SK-N-MC (cell line): ENCODE data around the gene SMG7.

ENCODE experiments used
- DNase-seq: peaks from one replicate; pipeline ENCODE4 v3.0.0-alpha.2; 2011; ENCODE audit warnings: low read depth, low spot score
- H3K27ac ChIP-seq: fragments of 200-600 bp; sonication (generic); 2 replicates; pipeline ENCODE4 v1.5.1; 2016; ENCODE audit warnings: mixed run types
- H3K36me3 ChIP-seq: fragments of 200-600 bp; sonication (generic); 2 replicates; pipeline ENCODE4 v1.6.1; 2017; ENCODE audit warnings: antibody characterized with exemption, low read length, mixed read lengths; ENCODE audit not compliant: insufficient read depth
- H3K4me3 ChIP-seq: fragments of 200-600 bp; sonication (generic); 2 replicates; pipeline ENCODE4 v1.5.1; 2016
- H3K9ac ChIP-seq: fragments of 200-600 bp; sonication (generic); 2 replicates; pipeline ENCODE4 v1.8.0; 2017; ENCODE audit warnings: mixed run types, mixed read lengths; ENCODE audit not compliant: insufficient read length
- H3K9me3 ChIP-seq: fragments of 200-600 bp; sonication (generic); 2 replicates; pipeline ENCODE4 v1.6.1; 2017; ENCODE audit warnings: low read depth, mild to moderate bottlenecking, antibody characterized with exemption, low read length, moderate library complexity, mixed read lengths
- EZH2 ChIP-seq: fragments of 200-600 bp; sonication (generic); IDR thresholded peaks from one replicate; pipeline ENCODE4 v1.6.1; 2017; ENCODE audit warnings: antibody characterized with exemption
- FOXP2 ChIP-seq: optimal IDR thresholded peaks from 2 replicates; pipeline ENCODE3; 2011; ENCODE audit warnings: mild to moderate bottlenecking, moderate library complexity; ENCODE audit not compliant: insufficient read depth; ENCODE audit errors: extremely low read length, control extremely low read depth
- POLR2AphosphoS5 ChIP-seq: IDR thresholded peaks from 2 replicates; pipeline ENCODE4 v1.6.1; 2012; ENCODE audit warnings: mild to moderate bottlenecking, low read depth, low read length, borderline replicate concordance

The SMG7 gene

GRCh38 chr1:183597656-183598347 is 125.5 kb downstream of the SMG7 start:
- TF ChIP-seq EZH2 (no peak), FOXP2 (no peak), POLR2AphosphoS5 (no peak)
- Histone ChIP-seq H3K4me3 (no peak overlapping the region), H3K27ac (no peak overlapping the region), H3K9me3 (no peaks in the 10 kb centered on the region), H3K36me3 (no peaks in the 10 kb centered on the region), H3K9ac (no peak overlapping the region)
- no peak for DNase-seq

GRCh38 chr1:183598386-183598785 is 126.1 kb downstream of the SMG7 start:
- no peak for DNase-seq

GRCh38 chr1:183600136-183600535 is 127.8 kb downstream of the SMG7 start:
- H3K36me3 ChIP-seq = no peaks in the 10 kb centered on the region
- H3K4me3 ChIP-seq = no peak overlapping the region
- DNase-seq = no peak
- H3K9ac ChIP-seq = no peak overlapping the region
- H3K9me3 ChIP-seq = no peaks in the 10 kb centered on the region
- TF ChIP-seq POLR2AphosphoS5 = no peak
- TF ChIP-seq FOXP2 = no peak
- TF ChIP-seq EZH2 = no peak
- no peak overlapping the region for H3K27ac ChIP-seq

More at GRCh38 chr1:183598386-183598785, 126.1 kb downstream of the SMG7 start:
- no peaks in the 10 kb centered on the region for H3K36me3 ChIP-seq
- no peak overlapping the region for H3K4me3 ChIP-seq
- H3K27ac ChIP-seq = no peak overlapping the region
- TF ChIP-seq POLR2AphosphoS5 (no peak), EZH2 (no peak), FOXP2 (no peak)
- no peaks in the 10 kb centered on the region for H3K9me3 ChIP-seq
- H3K9ac ChIP-seq = no peak overlapping the region

GRCh38 chr1:183600634-183601033 is 128.3 kb downstream of the SMG7 start:
- Histone ChIP-seq H3K9ac (no peak overlapping the region), H3K9me3 (no peaks in the 10 kb centered on the region), H3K27ac (no peak overlapping the region), H3K36me3 (no peaks in the 10 kb centered on the region), H3K4me3 (no peak overlapping the region)
- no peak for DNase-seq
- no peak for TF ChIP-seq POLR2AphosphoS5
- no peak for TF ChIP-seq EZH2

GRCh38 chr1:183602510-183602909 is 130.2 kb downstream of the SMG7 start:
- TF ChIP-seq POLR2AphosphoS5 (no peak), FOXP2 (no peak), EZH2 (no peak)
- no peak for DNase-seq
- Histone ChIP-seq H3K27ac (no peak overlapping the region), H3K4me3 (no peak overlapping the region), H3K9me3 (no peaks in the 10 kb centered on the region), H3K36me3 (no peaks in the 10 kb centered on the region), H3K9ac (no peak overlapping the region)
